Esophagus mucosa (tissue), 1 donor: ENCODE measurements around the gene ZBTB11. TPM values are rescaled to one million over a fixed set of nuclear protein-coding genes. Genes with fewer than 3 reads are reported as not detected.
"Not testable (repeated sequence)": the region's sequence is repeated elsewhere in the genome, so short reads cannot be mapped to it uniquely, and the experiment has no call there.

Source experiments
- ATAC-seq: fragments of 200-7000 bp; cut with Tn5 transposase; one replicate; pipeline ENCODE4 v1.9.1; 2020
- total RNA-seq: library from RNA; stranded (reverse); gene quantifications from one replicate; pipeline ENCODE4 v1.2.4, GENCODE V29; 2023
- donor health status: DM: yes; HTN: yes; CAD: no.

Gene ZBTB11
- total RNA-seq, 1 donor from 2014 or later, result 10.0 TPM

DNA sequence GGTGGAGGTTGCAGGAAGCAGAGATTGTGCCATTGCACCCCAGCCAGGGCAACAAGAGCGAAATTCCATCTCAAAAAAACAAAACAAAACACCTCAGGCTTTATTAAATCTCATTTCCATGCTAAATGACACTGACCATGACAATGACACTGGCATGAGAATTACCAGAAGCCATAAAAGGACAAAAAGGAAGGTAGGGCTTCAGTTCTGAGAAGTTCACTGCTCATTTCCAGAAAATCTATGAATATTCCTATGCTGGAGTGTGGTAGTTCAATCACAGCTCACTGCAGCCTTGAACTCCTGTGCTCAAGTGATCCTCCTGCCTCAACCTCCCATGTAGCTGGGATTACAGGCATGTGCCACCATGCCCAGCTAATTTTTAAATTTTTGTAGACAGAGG lies 58.2 kb downstream of the ZBTB11 start:
- ATAC-seq, result no peak

DNA sequence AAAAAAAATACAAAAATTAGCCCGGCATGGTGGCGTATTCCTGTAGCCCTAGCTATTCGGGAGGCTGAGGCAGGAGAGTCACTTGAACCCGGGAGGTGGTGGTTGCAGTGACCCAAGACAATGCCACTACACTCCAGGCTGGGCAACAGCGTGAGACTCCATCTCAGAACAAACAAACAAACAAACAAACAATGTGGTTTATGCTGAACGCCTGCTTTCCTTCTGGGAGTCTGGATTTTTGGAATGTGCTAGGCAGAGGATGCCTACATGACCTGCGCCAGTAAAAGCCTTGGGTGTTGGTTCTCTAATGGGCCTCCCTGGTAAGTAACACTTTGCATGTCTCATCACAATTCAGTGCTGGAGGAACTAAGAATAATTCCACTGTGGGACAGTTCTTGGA lies 59.5 kb downstream of the ZBTB11 start:
- ATAC-seq, result no peak

DNA sequence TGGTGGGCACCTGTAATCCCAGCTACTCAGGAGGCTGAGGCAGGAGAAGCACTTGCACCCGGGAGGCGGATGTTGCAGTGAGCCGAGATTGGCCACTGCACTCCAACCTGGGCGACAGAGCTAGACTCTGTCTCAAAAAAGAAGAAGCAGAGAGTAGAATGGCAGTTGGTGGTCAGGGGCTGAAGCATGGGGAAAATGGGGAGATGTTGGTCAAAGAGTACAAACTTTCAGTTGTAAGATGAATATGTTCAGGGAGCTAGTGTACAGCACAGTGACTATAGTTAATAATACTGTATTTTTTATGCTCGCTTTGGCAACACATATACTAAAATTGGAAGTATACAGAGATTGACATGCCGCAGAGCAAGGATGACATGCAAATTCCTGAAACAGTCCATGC lies 61.4 kb downstream of the ZBTB11 start:
- ATAC-seq, result no peak

DNA sequence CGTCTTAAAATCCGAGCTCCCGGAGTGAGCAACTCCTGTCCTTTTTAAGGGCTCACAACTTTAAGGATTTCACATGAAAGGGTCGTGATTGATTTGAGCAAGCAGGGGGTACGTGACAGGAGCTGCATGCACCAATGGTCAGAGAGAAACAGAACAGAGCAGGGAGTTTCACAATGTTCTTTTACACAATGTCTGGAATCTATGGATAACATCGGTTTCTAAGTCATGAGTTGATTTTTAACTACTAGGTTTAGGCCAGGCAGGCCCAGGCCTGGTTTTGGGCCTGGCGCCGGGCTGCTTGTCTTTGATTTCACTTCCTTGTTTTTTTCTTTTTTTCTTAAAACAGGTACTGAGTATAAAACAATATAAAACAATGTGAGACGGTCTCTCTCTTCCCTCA lies 63.9 kb downstream of the ZBTB11 start:
- not testable (repeated sequence) for ATAC-seq

DNA sequence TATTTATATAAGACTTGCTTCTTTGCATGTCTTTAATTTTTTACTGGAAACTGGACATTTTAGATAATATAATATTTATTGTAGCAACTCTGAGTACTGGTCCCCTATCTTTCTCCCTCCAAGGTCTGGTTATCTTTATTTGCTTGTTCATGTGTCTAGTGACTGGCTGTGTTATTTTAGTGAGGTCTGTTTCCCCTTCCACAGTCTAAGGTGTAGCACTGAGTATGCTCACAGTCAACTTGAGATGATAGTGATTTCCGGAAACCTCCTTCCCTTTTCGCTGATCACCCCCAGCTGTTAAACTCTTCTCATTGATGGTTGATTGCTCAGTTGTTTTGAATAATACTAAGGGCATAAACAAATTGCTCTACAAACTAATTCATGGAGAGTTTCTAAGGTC lies 65.9 kb downstream of the ZBTB11 start:
- no peak for ATAC-seq

DNA sequence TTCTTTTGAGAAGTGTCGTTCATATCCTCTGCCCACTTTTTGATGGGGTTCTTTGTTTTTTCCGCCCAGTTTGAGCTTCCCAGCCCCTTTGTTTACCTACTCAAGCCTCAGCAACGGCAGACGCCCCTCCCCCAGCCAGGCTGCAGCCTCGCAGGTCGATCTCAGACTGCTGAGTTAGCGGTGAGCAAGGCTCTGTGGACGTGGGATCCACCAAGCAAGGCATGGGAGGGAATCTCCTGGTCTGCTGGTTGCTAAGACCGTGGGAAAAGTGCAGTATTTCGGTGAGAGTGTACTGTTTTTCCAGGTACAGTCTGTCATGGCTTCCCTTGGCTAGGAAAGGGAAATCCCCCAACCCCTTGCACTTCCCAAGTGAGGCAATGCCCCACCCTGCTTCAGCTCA lies 71.5 kb downstream of the ZBTB11 start:
- not testable (repeated sequence) for ATAC-seq

DNA sequence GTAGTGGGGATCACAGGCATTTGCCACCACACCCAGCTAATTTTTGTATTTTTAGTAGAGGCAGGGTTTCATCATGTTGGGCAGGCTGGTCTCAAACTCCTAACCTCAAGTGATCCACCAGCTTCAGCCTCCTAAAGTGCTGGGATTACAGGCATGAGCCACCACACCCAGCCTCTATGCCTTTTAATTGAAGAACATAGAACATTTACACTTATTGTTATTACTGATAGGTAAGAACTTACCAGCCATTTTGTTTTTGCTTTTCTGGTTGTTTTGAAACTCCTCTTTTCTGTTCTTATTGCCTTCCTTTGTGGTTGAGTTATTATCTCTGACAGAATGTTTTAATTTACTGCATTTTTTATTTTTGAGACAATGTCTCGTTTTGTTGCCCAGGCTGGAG lies 73.7 kb downstream of the ZBTB11 start:
- no peak for ATAC-seq

DNA sequence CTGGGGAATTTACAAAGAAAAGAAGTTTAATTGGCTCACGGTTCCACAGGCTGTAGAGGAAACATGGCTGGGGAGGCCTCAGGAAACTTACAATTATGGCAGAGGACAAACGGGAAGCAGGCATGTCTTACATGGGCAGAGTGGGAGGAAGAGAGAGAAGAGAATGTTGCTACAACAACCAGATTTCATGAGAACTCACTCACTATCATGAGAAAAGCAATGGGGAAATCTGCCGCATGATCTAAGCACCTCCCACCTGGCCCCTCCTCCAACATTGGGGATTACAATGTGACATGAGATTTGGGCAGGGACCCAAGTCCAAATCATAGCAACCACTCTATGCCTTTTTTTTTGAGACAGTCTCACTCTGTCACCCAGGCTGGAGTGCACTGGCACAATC lies 74.2 kb downstream of the ZBTB11 start:
- no peak for ATAC-seq

Other genes starting within 250 kb of the ZBTB11 start
- 7.4 TPM for gene SENP7, start 163.9 kb downstream of the ZBTB11 start, total RNA-seq
- 14.6 TPM for gene TRMT10C, start 115.3 kb downstream of the ZBTB11 start, total RNA-seq
- 94.5 TPM for gene PCNP, start 103.0 kb downstream of the ZBTB11 start, total RNA-seq
- gene RPL24, start 9.6 kb upstream of the ZBTB11 start, total RNA-seq, result 942 TPM
- 4.6 TPM for gene CEP97, start 47.5 kb upstream of the ZBTB11 start, total RNA-seq
- gene NXPE3, start 102.1 kb upstream of the ZBTB11 start, total RNA-seq, result 1.8 TPM
- 56.3 TPM for gene NFKBIZ, start 172.4 kb upstream of the ZBTB11 start, total RNA-seq